Sigmoid colon (tissue), 7 donors: ENCODE results near the gene GPANK1. TPM values are rescaled to one million over a fixed set of nuclear protein-coding genes. Genes with fewer than 3 reads are reported as not detected.

Source experiments
- DNase-seq: peaks from one replicate; pipeline ENCODE4 v3.0.0-alpha.2; 2019
- H3K27ac ChIP-seq, 4 donors: fragments of 200-600 bp; sonication (generic); one replicate each; pipeline ENCODE4 v1.5.1; 2016 to 2019; ENCODE audit warnings: mild to moderate bottlenecking in 1 of 4
- H3K27me3 ChIP-seq, 3 donors: fragments of 200-600 bp; sonication (generic); one replicate each; pipeline ENCODE4 v1.5.1; 2019; ENCODE audit warnings: mild to moderate bottlenecking in 1 of 3
- H3K36me3 ChIP-seq, 4 donors: fragments of 200-600 bp; sonication (generic); one replicate each; pipeline ENCODE4 v1.5.1; 2016 to 2019
- H3K4me1 ChIP-seq, 4 donors: fragments of 200-600 bp; sonication (generic); one replicate each; pipeline ENCODE4 v1.5.1; 2017 to 2019
- H3K4me3 ChIP-seq, 4 donors: fragments of 200-600 bp; sonication (generic); one replicate each; pipeline ENCODE4 v1.5.1; 2017 to 2019; ENCODE audit warnings: mild to moderate bottlenecking in 2 of 4, moderate library complexity in 1 of 4
- H3K9me3 ChIP-seq, 4 donors: fragments of 200-600 bp in 3 of 4; sonication (generic) in 3 of 4; one replicate each; pipeline versions ENCODE4 v1.5.1 to v1.6.1; 2013 to 2019
- EP300 ChIP-seq, 4 donors: sonication (generic); formaldehyde crosslinking; IDR thresholded peaks; one replicate each; pipeline ENCODE4 v1.6.1; 2017; ENCODE audit warnings: antibody characterized with exemption in 4 of 4
- POLR2A ChIP-seq, 2 donors: fragments of 450-650 bp; IDR thresholded peaks; one replicate each; pipeline ENCODE4 v1.6.1; 2016; ENCODE audit warnings: antibody characterized with exemption in 2 of 2, mild to moderate bottlenecking in 2 of 2, moderate library complexity in 2 of 2
- POLR2AphosphoS5 ChIP-seq, 4 donors: sonication (generic); formaldehyde crosslinking; IDR thresholded peaks; one replicate each; pipeline ENCODE4 v1.6.1; 2017; ENCODE audit warnings: antibody characterized with exemption in 4 of 4
- WGBS, 2 donors: extraction: QIAGEN DNeasy Blood & Tissue Kit; methylation state at CpG; one replicate each; pipeline ENCODE4 v1.1.7; 2013; 5-methylcytosine and 5-hydroxymethylcytosine counted together
- intact Hi-C: fragments of 100-400 bp; cut with DNase I; formaldehyde crosslinking; loops from one replicate; pipeline ENCODE4 v1.15.1; 2023
- polyA plus RNA-seq, 3 donors: library from polyadenylated mRNA; stranded (reverse); fragments of 200-250 nt; gene quantifications; one replicate each; pipeline ENCODE4 v1.2.3, GENCODE V29; 2013
- total RNA-seq, 4 donors: library from RNA; depleted of rRNA; stranded (reverse); fragments of >200 nt; gene quantifications; one replicate each; pipeline ENCODE4 v1.1.0, GENCODE V29; 2016
- TF ChIP-seq, protein P1 (sequence below), 4 experiments: fragments of 450-650 bp in 3 of 4; fragments of 200-600 bp in 1 of 4; IDR thresholded peaks; one replicate each; pipeline ENCODE4 v1.5.1; 2016 to 2019; ENCODE audit warnings: antibody characterized with exemption in 4 of 4, mild to moderate bottlenecking in 3 of 4, moderate library complexity in 2 of 4
- donor health status: healthy with polysubstance abuse.
- donor health status: Bipolar disorder and iron deficiency.
- donor health status: healthy.

The GPANK1 gene
- total and polyA plus RNA-seq, 7 donors: 15.3 to 29.6 (median 22.8) TPM

DNA sequence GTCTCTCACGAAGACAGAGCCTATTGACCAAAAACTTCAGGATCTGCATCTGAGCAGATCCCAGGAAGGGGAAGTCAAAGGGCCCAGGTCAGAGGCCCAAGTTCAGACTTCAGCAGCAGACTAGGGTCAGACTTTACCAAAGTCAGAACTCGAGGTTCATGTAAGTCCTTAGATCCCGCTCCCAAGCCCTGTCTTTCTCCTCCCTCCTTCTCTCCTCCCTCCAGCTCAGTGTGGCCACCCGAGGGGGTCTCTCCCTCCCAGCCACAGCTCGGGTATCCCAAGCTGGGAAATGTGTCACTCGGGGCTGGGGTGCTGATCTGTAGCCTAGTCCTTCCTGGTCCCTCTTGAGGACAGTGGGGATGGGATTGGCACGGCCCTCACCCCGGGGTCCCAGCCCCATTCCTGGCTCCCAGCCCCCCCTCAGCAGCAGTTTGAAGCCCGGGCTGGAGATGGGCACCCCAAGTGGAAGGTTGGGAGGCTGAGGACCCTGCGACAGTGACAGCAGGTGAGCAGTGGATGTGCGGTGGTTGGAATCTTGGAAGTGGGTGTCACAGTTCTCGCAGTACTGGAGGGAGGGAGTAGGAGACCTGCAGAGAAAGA, 2.6 kb downstream of the GPANK1 start:
- DNase-seq: no peak

DNA sequence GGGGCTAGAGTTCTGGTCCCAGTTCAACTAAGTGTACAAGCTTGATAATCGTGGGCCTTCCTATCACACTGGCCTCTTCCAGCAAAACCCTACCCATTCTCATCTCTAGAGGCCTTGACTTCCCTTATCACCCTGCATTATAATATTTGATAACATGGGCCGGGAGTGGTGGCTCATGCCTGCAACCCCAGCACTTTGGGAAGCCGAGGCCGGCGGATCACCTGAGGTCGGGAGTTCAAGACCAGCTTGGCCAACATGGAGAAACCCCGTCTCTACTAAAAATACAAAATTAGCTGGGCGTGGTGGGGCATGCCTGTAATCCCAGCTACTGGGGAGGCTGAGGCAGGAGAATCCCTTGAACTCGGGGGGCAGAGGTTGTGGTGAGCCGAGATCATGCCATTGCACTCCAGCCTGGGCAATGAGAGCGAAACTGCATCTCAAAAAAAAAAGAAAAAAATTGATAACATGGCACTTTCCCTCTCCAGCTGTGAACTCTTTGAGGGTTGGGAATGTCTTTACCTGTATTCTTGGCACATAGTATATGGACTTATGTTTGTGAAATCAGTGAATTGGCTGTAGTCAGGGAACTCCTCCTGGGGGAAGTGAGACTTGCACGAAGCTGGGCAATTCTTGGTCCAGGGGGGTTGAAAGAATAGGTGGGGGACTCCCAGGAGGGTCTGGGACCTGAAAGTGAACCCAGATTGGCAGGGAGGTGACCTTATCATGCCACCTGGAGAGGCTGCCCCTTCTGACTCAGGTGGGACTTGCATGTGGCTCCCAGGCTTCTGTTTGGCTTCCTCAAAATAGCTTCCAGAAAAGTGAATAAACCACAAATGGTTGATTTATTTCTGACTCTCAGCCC, 3.3 kb downstream of the GPANK1 start:
- no peak for DNase-seq
- intact Hi-C loops: loop anchor here (10.0 kb wide), 1 partner anchor 1613 kb away; the partner anchor contains the start of genes B3GALT4, RPS18 and VPS52
- Histone ChIP-seq H3K27ac (peak overlapping the region; percentile 87 to 98 (median 90)), H3K27me3 (no peaks in the 10 kb centered on the region), H3K4me3 (peak overlapping the region; percentile 66 to 88 (median 73)), H3K9me3 (no peaks in the 10 kb centered on the region), H3K36me3 (peaks cover 0 to 24% (median 10%) of the 10 kb centered on the region in 4 donors), H3K4me1 (peaks cover 0 to 69% (median 60%) of the 10 kb centered on the region in 4 donors)
- 74 to 86% methylated on average over 12 of the region's 12 CpGs for WGBS, 2 donors
- TF ChIP-seq POLR2AphosphoS5 (IDR thresholded peaks at IDR 0.05) (no peak), POLR2A (IDR thresholded peaks at IDR 0.05) (no peak), EP300 (IDR thresholded peaks at IDR 0.05) (no peak)
- TF ChIP-seq, protein P1, sequence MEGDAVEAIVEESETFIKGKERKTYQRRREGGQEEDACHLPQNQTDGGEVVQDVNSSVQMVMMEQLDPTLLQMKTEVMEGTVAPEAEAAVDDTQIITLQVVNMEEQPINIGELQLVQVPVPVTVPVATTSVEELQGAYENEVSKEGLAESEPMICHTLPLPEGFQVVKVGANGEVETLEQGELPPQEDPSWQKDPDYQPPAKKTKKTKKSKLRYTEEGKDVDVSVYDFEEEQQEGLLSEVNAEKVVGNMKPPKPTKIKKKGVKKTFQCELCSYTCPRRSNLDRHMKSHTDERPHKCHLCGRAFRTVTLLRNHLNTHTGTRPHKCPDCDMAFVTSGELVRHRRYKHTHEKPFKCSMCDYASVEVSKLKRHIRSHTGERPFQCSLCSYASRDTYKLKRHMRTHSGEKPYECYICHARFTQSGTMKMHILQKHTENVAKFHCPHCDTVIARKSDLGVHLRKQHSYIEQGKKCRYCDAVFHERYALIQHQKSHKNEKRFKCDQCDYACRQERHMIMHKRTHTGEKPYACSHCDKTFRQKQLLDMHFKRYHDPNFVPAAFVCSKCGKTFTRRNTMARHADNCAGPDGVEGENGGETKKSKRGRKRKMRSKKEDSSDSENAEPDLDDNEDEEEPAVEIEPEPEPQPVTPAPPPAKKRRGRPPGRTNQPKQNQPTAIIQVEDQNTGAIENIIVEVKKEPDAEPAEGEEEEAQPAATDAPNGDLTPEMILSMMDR (IDR thresholded peaks at IDR 0.05): no peak

More for the DNA sequence above, 2.6 kb downstream of the GPANK1 start:
- no peak for TF ChIP-seq POLR2A (IDR thresholded peaks at IDR 0.05)
- TF ChIP-seq, protein P1 (IDR thresholded peaks at IDR 0.05): no peak
- no peak for TF ChIP-seq EP300 (IDR thresholded peaks at IDR 0.05)
- TF ChIP-seq POLR2AphosphoS5 (IDR thresholded peaks at IDR 0.05): no peak
- peaks cover 3 to 24% (median 10%) of the 10 kb centered on the region in 4 donors for H3K36me3 ChIP-seq
- 89 to 91% methylated on average over 12 of the region's 12 CpGs for WGBS, 2 donors
- H3K27me3 ChIP-seq: no peaks in the 10 kb centered on the region
- intact Hi-C loops: loop anchor here (10.0 kb wide), 1 partner anchor 1613 kb away; the partner anchor contains the start of genes B3GALT4, RPS18 and VPS52
- no peak overlapping the region for H3K4me3 ChIP-seq
- H3K4me1 ChIP-seq: peaks cover 0 to 74% (median 67%) of the 10 kb centered on the region in 4 donors
- H3K27ac ChIP-seq: peak overlapping the region in 2 of 4 donors; percentile 11 to 98
- H3K9me3 ChIP-seq: no peaks in the 10 kb centered on the region

DNA sequence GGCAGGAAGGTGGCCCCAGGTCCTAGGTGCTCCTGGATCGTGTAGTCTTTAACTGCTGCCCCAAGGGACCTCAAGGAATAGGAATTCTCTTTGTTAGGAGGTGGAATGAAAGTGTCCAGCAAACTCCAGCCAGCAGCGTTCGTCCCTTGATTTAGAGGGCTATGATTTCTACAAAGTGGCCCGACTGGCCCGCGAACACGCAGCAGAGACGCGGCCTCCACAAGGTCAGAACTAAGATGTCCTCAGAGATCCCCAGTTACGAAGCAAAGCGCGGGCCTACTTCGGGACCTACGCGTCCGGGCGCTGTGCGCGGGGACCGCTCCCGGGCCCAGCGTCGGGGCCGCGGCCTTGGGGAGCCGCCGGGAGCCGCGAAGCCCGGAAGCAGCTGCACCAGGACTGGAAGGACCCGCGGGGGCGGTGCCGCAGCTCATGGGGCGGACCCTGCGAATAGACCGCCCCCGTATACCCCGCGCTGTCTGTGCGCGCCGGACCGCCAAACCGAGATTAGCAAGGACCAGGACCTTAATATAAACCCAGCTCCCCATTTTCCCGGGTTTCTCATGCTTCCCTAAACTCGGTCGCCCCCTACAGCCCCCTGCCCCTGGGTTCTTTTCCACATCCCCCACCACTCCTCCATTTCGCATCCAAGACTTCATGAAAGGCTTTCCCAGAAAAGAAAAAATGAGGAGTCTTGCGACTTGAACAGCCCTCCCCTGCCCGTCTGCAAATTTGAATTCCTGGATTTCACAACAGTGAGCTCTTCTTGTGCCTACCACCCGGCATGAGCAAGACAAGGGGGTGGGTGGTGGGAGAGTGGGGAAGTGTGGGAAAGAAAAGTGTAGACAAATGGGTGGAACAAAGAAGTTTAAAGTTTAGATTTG, 4.2 kb downstream of the GPANK1 start, which contains the start of gene C6orf47:
Gene C6orf47, minus strand, starts transcription at position 398 of the 881 bp plus-strand sequence. CDS start 831 bp downstream, outside the sequence.
- no peaks in the 10 kb centered on the region for H3K9me3 ChIP-seq
- peak; percentile 81 to 86 for TF ChIP-seq POLR2A (IDR thresholded peaks at IDR 0.05)
- TF ChIP-seq EP300 (IDR thresholded peaks at IDR 0.05): no peak
- TF ChIP-seq POLR2AphosphoS5 (IDR thresholded peaks at IDR 0.05): peak; percentile 78 to 96 (median 90)
- TF ChIP-seq, protein P1 (IDR thresholded peaks at IDR 0.05): no peak
- H3K4me1 ChIP-seq: peaks cover 0 to 65% (median 58%) of the 10 kb centered on the region in 4 donors
- peak; percentile 95 for DNase-seq
- WGBS, 2 donors: 0% methylated on average over 52 of the region's 52 CpGs
- intact Hi-C loops: loop anchor here (10.0 kb wide), 1 partner anchor 1614 kb away; the partner anchor contains the start of genes B3GALT4, RPS18 and VPS52
- peak within 1 kb of the TSS; percentile 87 to 98 (median 90) for H3K27ac ChIP-seq
- peaks cover 0 to 30% (median 10%) of the 10 kb centered on the region in 4 donors for H3K36me3 ChIP-seq
- H3K4me3 ChIP-seq: peak within 1 kb of the TSS; percentile 66 to 88 (median 73)
- H3K27me3 ChIP-seq: no peaks in the 10 kb centered on the region
